ENCODE measurements around the gene PDE4B. TPM values are rescaled to one million over a fixed set of nuclear protein-coding genes. Genes with fewer than 3 reads are reported as not detected.

Gene PDE4B
- polyA plus RNA-seq, 2 of the 4 experiments (the other 2 are of a cell fraction), result 20.2 to 56.8 TPM

DNA sequence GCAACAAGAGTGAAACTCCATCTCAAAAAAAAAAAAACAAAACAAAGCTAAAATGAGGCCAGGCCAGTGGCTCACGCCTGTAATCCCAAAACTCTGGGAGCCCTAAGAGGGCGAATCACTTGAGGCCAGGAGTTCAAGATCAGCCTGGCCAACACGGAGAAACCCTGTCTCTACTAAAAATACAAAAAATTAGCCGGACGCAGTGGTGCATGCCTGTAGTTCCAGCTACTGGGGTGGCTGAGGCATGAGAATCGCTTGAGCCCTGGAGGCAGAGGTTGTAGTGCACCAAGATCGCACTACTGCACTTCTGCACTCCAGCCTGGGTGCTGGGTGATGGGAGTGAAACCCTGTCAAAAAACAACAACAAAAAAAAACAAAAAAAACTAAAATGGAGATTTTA lies 550.0 kb downstream of the PDE4B start:
- TF ChIP-seq ZSCAN20 (CRISPR knock-in tag; IDR thresholded peaks at IDR 0.05) (no peak), RAD21 (conservative IDR thresholded peaks at IDR 0.05 in 1 of 2, IDR thresholded peaks at IDR 0.05 in 1 of 2) (no peak), ZNF302 (CRISPR knock-in tag; IDR thresholded peaks at IDR 0.05) (no peak), RNF2 (IDR thresholded peaks at IDR 0.05; ENCODE audit: borderline replicate concordance, low read depth) (no peak), TP53 (CRISPR knock-in tag; IDR thresholded peaks at IDR 0.05) (no peak), HOXA7 (CRISPR knock-in tag; IDR thresholded peaks at IDR 0.05) (no peak), HDAC2 (IDR thresholded peaks at IDR 0.05) (no peak), NFE2L2 (conservative IDR thresholded peaks at IDR 0.05; ENCODE audit: low read length) (no peak), KDM5A (IDR thresholded peaks at IDR 0.05) (no peak), RFX5 (IDR thresholded peaks at IDR 0.05) (no peak), GATA3 (IDR thresholded peaks at IDR 0.05; ENCODE audit: borderline replicate concordance) (no peak)
- TF ChIP-seq, protein P1, sequence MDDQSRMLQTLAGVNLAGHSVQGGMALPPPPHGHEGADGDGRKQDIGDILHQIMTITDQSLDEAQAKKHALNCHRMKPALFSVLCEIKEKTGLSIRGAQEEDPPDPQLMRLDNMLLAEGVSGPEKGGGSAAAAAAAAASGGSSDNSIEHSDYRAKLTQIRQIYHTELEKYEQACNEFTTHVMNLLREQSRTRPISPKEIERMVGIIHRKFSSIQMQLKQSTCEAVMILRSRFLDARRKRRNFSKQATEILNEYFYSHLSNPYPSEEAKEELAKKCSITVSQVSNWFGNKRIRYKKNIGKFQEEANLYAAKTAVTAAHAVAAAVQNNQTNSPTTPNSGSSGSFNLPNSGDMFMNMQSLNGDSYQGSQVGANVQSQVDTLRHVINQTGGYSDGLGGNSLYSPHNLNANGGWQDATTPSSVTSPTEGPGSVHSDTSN (IDR thresholded peaks at IDR 0.05), result no peak
- ChIA-PET CTCF (interaction anchor here (0.6 to 1.4 kb wide), 4 partner anchors 10 to 94 kb away, joined by 3 to 4 read pairs (median 4); no protein-coding TSS in a partner anchor), POLR2A (interaction anchor here (0.6 to 2.4 kb wide), 3 partner anchors 11 to 52 kb away, joined by 3 to 9 read pairs (median 3); no protein-coding TSS in a partner anchor)
- Histone ChIP-seq H3K27ac (peak overlapping the region; percentile 70 to 87), H3K4me3 (no peak overlapping the region), H3K4me2 (peak overlapping the region; percentile 64), H3K4me1 (peaks cover 90% of the 10 kb centered on the region), H3K9me3 (no peaks in the 10 kb centered on the region)
- 38% methylated on average over 7 of the region's 7 CpGs for WGBS (ENCODE audit: missing lambda C conversion rate)
- FAIRE-seq (no peak), ATAC-seq (peak; percentile 50 to 83; a peak in 4 of 6 replicates), DNase-seq (ENCODE audit: low read depth in 1 of 2, low spot score in 1 of 2) (no peak)

DNA sequence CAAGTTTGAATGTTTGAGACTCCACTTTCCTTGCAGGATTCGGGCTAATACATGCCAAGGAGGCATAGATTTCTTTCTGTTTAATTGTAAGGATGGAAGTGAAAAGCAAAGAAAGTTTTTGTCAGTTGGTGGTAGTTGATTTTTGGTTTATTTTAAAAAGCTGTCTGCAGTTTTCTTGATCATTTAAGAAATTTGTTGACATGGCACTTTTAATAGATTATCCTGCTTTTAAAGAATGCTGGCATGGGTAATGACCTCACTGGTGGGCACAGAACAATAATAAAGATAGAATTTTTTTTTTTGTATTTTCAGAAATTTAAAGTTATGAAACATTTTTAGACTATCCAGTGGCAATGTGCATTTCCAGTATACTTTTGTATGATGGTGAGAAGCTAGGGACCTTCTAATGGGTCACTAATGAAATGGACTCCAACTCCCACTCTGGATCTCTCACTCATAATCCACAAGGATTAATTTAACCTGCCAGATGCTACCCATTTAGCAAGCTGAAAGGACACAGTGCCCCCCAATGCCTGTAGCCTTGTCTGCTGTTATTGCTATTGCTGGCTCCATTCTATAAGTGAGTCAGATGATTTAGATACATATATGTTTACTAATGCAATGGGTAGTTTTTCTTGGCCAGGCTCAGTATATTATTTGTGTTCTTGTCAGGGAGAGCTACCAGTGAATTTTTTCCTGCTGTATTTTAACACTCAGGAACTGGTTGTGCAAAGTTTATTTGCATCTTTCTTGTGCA lies 551.1 kb downstream of the PDE4B start:
- ATAC-seq (no peak), DNase-seq (ENCODE audit: low read depth in 1 of 2, low spot score in 1 of 2) (no peak), FAIRE-seq (no peak)
- H3K4me3 ChIP-seq, result no peak overlapping the region
- H3K4me1 ChIP-seq, result peaks cover 98% of the 10 kb centered on the region
- peak overlapping the region; percentile 64 for H3K4me2 ChIP-seq
- no peaks in the 10 kb centered on the region for H3K9me3 ChIP-seq
- POLR2A ChIA-PET, result interaction anchor here (2.4 kb wide), 1 partner anchor 12 kb away, joined by 9 read pairs; no protein-coding TSS in a partner anchor
- WGBS (ENCODE audit: missing lambda C conversion rate), result 62% methylated on average over 1 of the region's 1 CpG
- peak overlapping the region; percentile 70 to 87 for H3K27ac ChIP-seq
- CTCF ChIA-PET, result interaction anchor here (1.4 to 2.1 kb wide), 2 partner anchors 10 to 102 kb away, joined by 4 to 6 read pairs; no protein-coding TSS in a partner anchor
- TF ChIP-seq MAFK (IDR thresholded peaks at IDR 0.05; ENCODE audit: partially characterized antibody), result peak; percentile 87
- no peak for TF ChIP-seq REST (IDR thresholded peaks at IDR 0.05)

DNA sequence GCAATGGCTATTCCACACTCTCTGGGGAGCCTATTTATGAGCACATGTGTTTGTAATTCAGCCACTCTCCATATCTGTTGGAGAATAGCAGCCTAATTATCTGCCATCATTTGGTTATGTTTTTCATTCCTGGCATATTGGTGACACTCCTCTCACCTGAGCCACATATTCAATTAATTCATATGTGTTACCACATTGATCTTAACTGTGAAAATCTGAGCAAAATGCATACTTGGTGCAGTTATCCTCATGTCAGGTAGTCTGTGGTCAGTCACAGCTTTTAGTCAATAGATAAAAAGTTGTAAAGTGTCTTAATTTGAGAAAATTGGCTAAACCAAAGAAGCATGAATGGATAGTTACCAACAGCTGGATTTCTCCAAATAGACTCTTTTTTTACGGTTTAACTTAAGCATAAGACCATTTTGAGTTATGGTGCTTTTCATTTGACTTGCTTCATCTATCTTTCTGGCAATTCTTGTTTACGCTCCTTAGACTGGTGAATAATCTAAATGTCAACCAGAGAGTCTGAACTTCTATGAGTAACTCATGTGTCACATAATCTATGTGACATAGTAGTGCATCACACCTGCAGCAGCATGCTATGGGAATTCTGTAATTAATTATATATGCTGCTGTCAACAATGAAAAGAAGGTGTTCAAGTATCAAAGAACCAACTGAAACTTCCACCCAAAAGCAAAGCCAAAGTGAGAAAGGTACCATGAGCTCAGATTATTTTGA lies 553.5 kb downstream of the PDE4B start:
- CTCF ChIA-PET, result interaction anchor here (1.0 to 2.1 kb wide), 3 partner anchors 59 to 158 kb away, joined by 3 to 6 read pairs (median 4); no protein-coding TSS in a partner anchor
- H3K4me3 ChIP-seq, result no peak overlapping the region
- 0 out of 2 replicates have a peak, but pooled peaks have one; percentile 42 for TF ChIP-seq JUNB (IDR thresholded peaks at IDR 0.05)
- TF ChIP-seq MAZ (IDR thresholded peaks at IDR 0.05; ENCODE audit: borderline replicate concordance, low read depth, low read length), result no peak
- TF ChIP-seq FOSL2 (IDR thresholded peaks at IDR 0.05), result no peak
- no peak; the same call in 1 of the 2 replicates for TF ChIP-seq FOSL2 (CRISPR knock-in tag; IDR thresholded peaks at IDR 0.05)
- no peaks in the 10 kb centered on the region for H3K9me3 ChIP-seq
- POLR2A ChIA-PET, result no interaction called here
- peak overlapping the region; percentile 75 for H3K4me2 ChIP-seq
- DNase-seq (ENCODE audit: low read depth in 1 of 2, low spot score in 1 of 2), result no peak
- ATAC-seq, result no peak
- WGBS (ENCODE audit: missing lambda C conversion rate), result 51% methylated on average over 2 of the region's 2 CpGs
- H3K27ac ChIP-seq, result peak overlapping the region; percentile 73 to 75; a peak in 5 of 6 replicates
- H3K4me1 ChIP-seq, result peaks cover 99% of the 10 kb centered on the region
- FAIRE-seq, result no peak

All from A549 (cell line).